Activated T-cell treated with anti-CD3 and anti-CD28 coated beads, Interleukin-2, amount 50 U/mL, for 72 hours (primary cell): ENCODE measurements around the gene SYNGR3. TPM values are rescaled to one million over a fixed set of nuclear protein-coding genes. Genes with fewer than 3 reads are reported as not detected.

Experiments used
- ATAC-seq, 2 donors: fragments of 150-1000 bp; cut with Tn5 transposase; replicated peaks in 1 of 2; 2 replicates each; pipeline ENCODE4 v1.10.0; 2021; ENCODE audit warnings: moderate library complexity in 2 of 2, mild to moderate bottlenecking in 1 of 2
- DNase-seq, 2 donors: peaks; one replicate each; pipeline ENCODE4 v3.0.0; 2021 to 2022; ENCODE audit warnings: mixed read lengths in 1 of 2
- H3K27ac Mint-ChIP-seq: one replicate; pipeline ENCODE4 v1.8.0; 2022; ENCODE audit warnings: mild to moderate bottlenecking, moderate library complexity, mixed read lengths
- H3K27me3 Mint-ChIP-seq: one replicate; pipeline ENCODE4 v1.8.0; 2022; ENCODE audit warnings: low read depth, mixed read lengths
- H3K36me3 Mint-ChIP-seq, 2 donors: one replicate each; pipeline ENCODE4 v1.8.0; 2022; ENCODE audit warnings: mixed read lengths in 2 of 2, mild to moderate bottlenecking in 1 of 2; ENCODE audit not compliant: insufficient read depth in 2 of 2
- H3K4me1 Mint-ChIP-seq: one replicate; pipeline ENCODE4 v1.8.0; 2022; ENCODE audit warnings: low read depth, mixed read lengths
- H3K4me3 Mint-ChIP-seq, 2 donors: one replicate each; pipeline ENCODE4 v1.8.0; 2022; ENCODE audit warnings: mild to moderate bottlenecking in 2 of 2, mixed read lengths in 2 of 2, moderate library complexity in 2 of 2
- H3K9me3 Mint-ChIP-seq, 2 donors: one replicate each; pipeline ENCODE4 v1.8.0; 2022; ENCODE audit warnings: mixed read lengths in 2 of 2
- total RNA-seq, 2 donors: library from RNA; stranded (reverse); gene quantifications; one replicate each; pipeline ENCODE4 v1.2.3, GENCODE V29; 2022

SYNGR3 gene
- total RNA-seq, 2 donors from 2014 or later = 38.6 to 50.9 TPM

GRCh38 chr16:1976951-1977874 is 12.6 kb upstream of the SYNGR3 start:
- H3K4me1 Mint-ChIP-seq = peaks cover 28% of the 10 kb centered on the region
- no peak overlapping the region for H3K4me3 Mint-ChIP-seq
- H3K36me3 Mint-ChIP-seq = peaks cover 0 to 2% of the 10 kb centered on the region in 2 donors
- no peak overlapping the region for H3K27ac Mint-ChIP-seq
- DNase-seq = no peak
- peaks cover 15% of the 10 kb centered on the region for H3K27me3 Mint-ChIP-seq
- no peaks in the 10 kb centered on the region for H3K9me3 Mint-ChIP-seq
- no peak for ATAC-seq

GRCh38 chr16:1977875-1978268 is 11.9 kb upstream of the SYNGR3 start:
- DNase-seq (no peak), ATAC-seq (no peak)
- no peaks in the 10 kb centered on the region for H3K9me3 Mint-ChIP-seq
- H3K4me3 Mint-ChIP-seq = no peak overlapping the region
- peaks cover 22% of the 10 kb centered on the region for H3K27me3 Mint-ChIP-seq
- peaks cover 30% of the 10 kb centered on the region for H3K4me1 Mint-ChIP-seq
- H3K36me3 Mint-ChIP-seq = peaks cover 0 to 2% of the 10 kb centered on the region in 2 donors
- no peak overlapping the region for H3K27ac Mint-ChIP-seq

- Mint-ChIP-seq H3K4me1 (peaks cover 28% of the 10 kb centered on the region), H3K4me3 (no peak overlapping the region), H3K27me3 (peaks cover 28% of the 10 kb centered on the region), H3K9me3 (no peaks in the 10 kb centered on the region), H3K27ac (no peak overlapping the region), H3K36me3 (peaks cover 0 to 2% of the 10 kb centered on the region in 2 donors)
- ATAC-seq = no peak
- no peak for DNase-seq
Measured at GRCh38 chr16:1978476-1979120, 11.2 kb upstream of the SYNGR3 start.

- peaks cover 23% of the 10 kb centered on the region for H3K4me1 Mint-ChIP-seq
- ATAC-seq (no peak), DNase-seq (peak in 1 of 2 donors; percentile 31)
- H3K27ac Mint-ChIP-seq = no peak overlapping the region
- no peak overlapping the region for H3K4me3 Mint-ChIP-seq
- H3K27me3 Mint-ChIP-seq = peaks cover 28% of the 10 kb centered on the region
- peaks cover 0 to 2% of the 10 kb centered on the region in 2 donors for H3K36me3 Mint-ChIP-seq
- no peaks in the 10 kb centered on the region for H3K9me3 Mint-ChIP-seq
Measured at GRCh38 chr16:1979271-1980029, 10.3 kb upstream of the SYNGR3 start.

GRCh38 chr16:1980030-1980769 is 9.6 kb upstream of the SYNGR3 start:
- Mint-ChIP-seq H3K4me1 (peaks cover 30% of the 10 kb centered on the region), H3K27me3 (peaks cover 28% of the 10 kb centered on the region), H3K27ac (no peak overlapping the region), H3K36me3 (peaks cover 0 to 2% of the 10 kb centered on the region in 2 donors), H3K9me3 (no peaks in the 10 kb centered on the region), H3K4me3 (no peak overlapping the region)
- no peak for DNase-seq
- no peak for ATAC-seq

- Mint-ChIP-seq H3K27ac (no peak overlapping the region), H3K36me3 (peaks cover 0 to 2% of the 10 kb centered on the region in 2 donors), H3K27me3 (peaks cover 28% of the 10 kb centered on the region), H3K9me3 (no peaks in the 10 kb centered on the region), H3K4me3 (no peak overlapping the region), H3K4me1 (peaks cover 32% of the 10 kb centered on the region)
- no peak for DNase-seq
- no peak for ATAC-seq
Measured at GRCh38 chr16:1980770-1981087, 9.0 kb upstream of the SYNGR3 start.

GRCh38 chr16:1981398-1981836 is 8.4 kb upstream of the SYNGR3 start, which contains the start of gene NOXO1:
Gene NOXO1, minus strand, starts transcription at chr16:1981469. Its CDS starts 290 bp downstream, at chr16:1981179.
- DNase-seq (no peak), ATAC-seq (peak in 1 of 2 donors; percentile 11)
- H3K27ac Mint-ChIP-seq = no peak within 1 kb of the TSS
- H3K9me3 Mint-ChIP-seq = no peaks in the 10 kb centered on the region
- H3K4me3 Mint-ChIP-seq = peak within 1 kb of the TSS in 1 of 2 donors; percentile 89
- peaks cover 2% of the 10 kb centered on the region in 2 donors for H3K36me3 Mint-ChIP-seq
- peaks cover 32% of the 10 kb centered on the region for H3K4me1 Mint-ChIP-seq
- peaks cover 28% of the 10 kb centered on the region for H3K27me3 Mint-ChIP-seq

- no peak overlapping the region for H3K4me3 Mint-ChIP-seq
- ATAC-seq = no peak
- H3K36me3 Mint-ChIP-seq = peaks cover 2 to 4% of the 10 kb centered on the region in 2 donors
Measured at GRCh38 chr16:1982013-1982433, 7.7 kb upstream of the SYNGR3 start.

GRCh38 chr16:1982991-1983543 is 6.7 kb upstream of the SYNGR3 start:
- Mint-ChIP-seq H3K9me3 (no peaks in the 10 kb centered on the region), H3K36me3 (peaks cover 0 to 4% of the 10 kb centered on the region in 2 donors), H3K4me3 (peak overlapping the region; percentile 85 to 89), H3K27me3 (peaks cover 28% of the 10 kb centered on the region), H3K27ac (no peak overlapping the region), H3K4me1 (peaks cover 32% of the 10 kb centered on the region)
- no peak for DNase-seq
- no peak for ATAC-seq

More at GRCh38 chr16:1982013-1982433, 7.7 kb upstream of the SYNGR3 start:
- Mint-ChIP-seq H3K9me3 (no peaks in the 10 kb centered on the region), H3K27ac (no peak overlapping the region), H3K27me3 (peaks cover 28% of the 10 kb centered on the region), H3K4me1 (peaks cover 32% of the 10 kb centered on the region)
- DNase-seq = no peak

- H3K27me3 Mint-ChIP-seq = peaks cover 33% of the 10 kb centered on the region
- H3K36me3 Mint-ChIP-seq = peaks cover 0 to 4% of the 10 kb centered on the region in 2 donors
- peak within 1 kb of the TSS; percentile 85 to 89 for H3K4me3 Mint-ChIP-seq
- H3K27ac Mint-ChIP-seq = no peak within 1 kb of the TSS
- no peaks in the 10 kb centered on the region for H3K9me3 Mint-ChIP-seq
- H3K4me1 Mint-ChIP-seq = peaks cover 32% of the 10 kb centered on the region
- ATAC-seq = peak; percentile 85 to 91
- DNase-seq = peak; percentile 86 to 88
Measured at GRCh38 chr16:1983544-1984346, 6.0 kb upstream of the SYNGR3 start, which contains the start of gene GFER. Gene GFER, plus strand, starts transcription at chr16:1984193. Its CDS starts 26 bp downstream, at chr16:1984219.

GRCh38 chr16:1984347-1985225 is 5.2 kb upstream of the SYNGR3 start:
- DNase-seq (no peak), ATAC-seq (peak; percentile 22 to 26)
- no peaks in the 10 kb centered on the region for H3K9me3 Mint-ChIP-seq
- H3K27ac Mint-ChIP-seq = no peak overlapping the region
- H3K4me1 Mint-ChIP-seq = peaks cover 32% of the 10 kb centered on the region
- peaks cover 36% of the 10 kb centered on the region for H3K27me3 Mint-ChIP-seq
- peaks cover 2 to 4% of the 10 kb centered on the region in 2 donors for H3K36me3 Mint-ChIP-seq
- peak overlapping the region; percentile 85 to 89 for H3K4me3 Mint-ChIP-seq
